Sigmoid colon (tissue), 7 donors: ENCODE data around the gene PADI6. TPM values are rescaled to one million over a fixed set of nuclear protein-coding genes. Genes with fewer than 3 reads are reported as not detected.

Source experiments
- DNase-seq: peaks from one replicate; pipeline ENCODE4 v3.0.0-alpha.2; 2019
- H3K27ac ChIP-seq, 4 donors: fragments of 200-600 bp; sonication (generic); one replicate each; pipeline ENCODE4 v1.5.1; 2016 to 2019; ENCODE audit warnings: mild to moderate bottlenecking in 1 of 4
- H3K27me3 ChIP-seq, 3 donors: fragments of 200-600 bp; sonication (generic); one replicate each; pipeline ENCODE4 v1.5.1; 2019; ENCODE audit warnings: mild to moderate bottlenecking in 1 of 3
- H3K36me3 ChIP-seq, 4 donors: fragments of 200-600 bp; sonication (generic); one replicate each; pipeline ENCODE4 v1.5.1; 2016 to 2019
- H3K4me1 ChIP-seq, 4 donors: fragments of 200-600 bp; sonication (generic); one replicate each; pipeline ENCODE4 v1.5.1; 2017 to 2019
- H3K4me3 ChIP-seq, 4 donors: fragments of 200-600 bp; sonication (generic); one replicate each; pipeline ENCODE4 v1.5.1; 2017 to 2019; ENCODE audit warnings: mild to moderate bottlenecking in 2 of 4, moderate library complexity in 1 of 4
- H3K9me3 ChIP-seq, 4 donors: fragments of 200-600 bp in 3 of 4; sonication (generic) in 3 of 4; one replicate each; pipeline versions ENCODE4 v1.5.1 to v1.6.1; 2013 to 2019
- EP300 ChIP-seq, 4 donors: sonication (generic); formaldehyde crosslinking; IDR thresholded peaks; one replicate each; pipeline ENCODE4 v1.6.1; 2017; ENCODE audit warnings: antibody characterized with exemption in 4 of 4
- POLR2A ChIP-seq, 2 donors: fragments of 450-650 bp; IDR thresholded peaks; one replicate each; pipeline ENCODE4 v1.6.1; 2016; ENCODE audit warnings: antibody characterized with exemption in 2 of 2, mild to moderate bottlenecking in 2 of 2, moderate library complexity in 2 of 2
- POLR2AphosphoS5 ChIP-seq, 4 donors: sonication (generic); formaldehyde crosslinking; IDR thresholded peaks; one replicate each; pipeline ENCODE4 v1.6.1; 2017; ENCODE audit warnings: antibody characterized with exemption in 4 of 4
- WGBS, 2 donors: extraction: QIAGEN DNeasy Blood & Tissue Kit; methylation state at CpG; one replicate each; pipeline ENCODE4 v1.1.7; 2013; 5-methylcytosine and 5-hydroxymethylcytosine counted together
- intact Hi-C: fragments of 100-400 bp; cut with DNase I; formaldehyde crosslinking; loops from one replicate; pipeline ENCODE4 v1.15.1; 2023
- polyA plus RNA-seq, 3 donors: library from polyadenylated mRNA; stranded (reverse); fragments of 200-250 nt; gene quantifications; one replicate each; pipeline ENCODE4 v1.2.3, GENCODE V29; 2013
- total RNA-seq, 4 donors: library from RNA; depleted of rRNA; stranded (reverse); fragments of >200 nt; gene quantifications; one replicate each; pipeline ENCODE4 v1.1.0, GENCODE V29; 2016
- TF ChIP-seq, protein P1 (sequence below), 4 experiments: fragments of 450-650 bp in 3 of 4; fragments of 200-600 bp in 1 of 4; IDR thresholded peaks; one replicate each; pipeline ENCODE4 v1.5.1; 2016 to 2019; ENCODE audit warnings: antibody characterized with exemption in 4 of 4, mild to moderate bottlenecking in 3 of 4, moderate library complexity in 2 of 4
- donor health status: healthy with polysubstance abuse.
- donor health status: Bipolar disorder and iron deficiency.
- donor health status: healthy.

The PADI6 gene
- total and polyA plus RNA-seq, 7 donors = not detected

DNA sequence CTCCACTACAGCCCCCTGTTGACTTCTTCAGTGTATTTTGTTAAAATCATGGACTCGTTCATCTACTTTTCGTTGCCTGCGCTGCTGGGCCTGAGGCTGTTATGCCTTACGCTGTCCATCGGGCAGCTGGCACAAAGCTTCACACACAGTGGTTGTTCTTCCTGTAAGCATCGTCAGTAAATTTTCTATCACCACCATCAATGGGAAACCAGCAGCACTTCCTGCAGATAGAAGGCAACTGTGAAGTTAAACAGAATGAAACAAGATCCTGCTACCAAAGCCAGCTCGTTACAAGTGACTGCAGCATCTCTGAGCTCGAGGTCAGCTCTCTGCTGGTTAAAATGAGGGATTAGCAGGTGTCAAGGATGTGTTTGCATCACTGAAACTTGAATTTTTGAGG, 21.9 kb upstream of the PADI6 start:
- no peak for DNase-seq
- H3K4me1 ChIP-seq = no peaks in the 10 kb centered on the region
- no peak overlapping the region for H3K27ac ChIP-seq
- TF ChIP-seq EP300 (IDR thresholded peaks at IDR 0.05) (no peak), POLR2AphosphoS5 (IDR thresholded peaks at IDR 0.05) (no peak), POLR2A (IDR thresholded peaks at IDR 0.05) (no peak)
- TF ChIP-seq, protein P1, sequence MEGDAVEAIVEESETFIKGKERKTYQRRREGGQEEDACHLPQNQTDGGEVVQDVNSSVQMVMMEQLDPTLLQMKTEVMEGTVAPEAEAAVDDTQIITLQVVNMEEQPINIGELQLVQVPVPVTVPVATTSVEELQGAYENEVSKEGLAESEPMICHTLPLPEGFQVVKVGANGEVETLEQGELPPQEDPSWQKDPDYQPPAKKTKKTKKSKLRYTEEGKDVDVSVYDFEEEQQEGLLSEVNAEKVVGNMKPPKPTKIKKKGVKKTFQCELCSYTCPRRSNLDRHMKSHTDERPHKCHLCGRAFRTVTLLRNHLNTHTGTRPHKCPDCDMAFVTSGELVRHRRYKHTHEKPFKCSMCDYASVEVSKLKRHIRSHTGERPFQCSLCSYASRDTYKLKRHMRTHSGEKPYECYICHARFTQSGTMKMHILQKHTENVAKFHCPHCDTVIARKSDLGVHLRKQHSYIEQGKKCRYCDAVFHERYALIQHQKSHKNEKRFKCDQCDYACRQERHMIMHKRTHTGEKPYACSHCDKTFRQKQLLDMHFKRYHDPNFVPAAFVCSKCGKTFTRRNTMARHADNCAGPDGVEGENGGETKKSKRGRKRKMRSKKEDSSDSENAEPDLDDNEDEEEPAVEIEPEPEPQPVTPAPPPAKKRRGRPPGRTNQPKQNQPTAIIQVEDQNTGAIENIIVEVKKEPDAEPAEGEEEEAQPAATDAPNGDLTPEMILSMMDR (IDR thresholded peaks at IDR 0.05) = no peak
- H3K9me3 ChIP-seq = no peaks in the 10 kb centered on the region
- 56 to 71% methylated on average over 8 of the region's 8 CpGs for WGBS, 2 donors
- H3K4me3 ChIP-seq = no peak overlapping the region
- no peaks in the 10 kb centered on the region for H3K36me3 ChIP-seq
- intact Hi-C loops = no loop called here
- peaks cover 0 to 20% (median 0%) of the 10 kb centered on the region in 3 donors for H3K27me3 ChIP-seq

DNA sequence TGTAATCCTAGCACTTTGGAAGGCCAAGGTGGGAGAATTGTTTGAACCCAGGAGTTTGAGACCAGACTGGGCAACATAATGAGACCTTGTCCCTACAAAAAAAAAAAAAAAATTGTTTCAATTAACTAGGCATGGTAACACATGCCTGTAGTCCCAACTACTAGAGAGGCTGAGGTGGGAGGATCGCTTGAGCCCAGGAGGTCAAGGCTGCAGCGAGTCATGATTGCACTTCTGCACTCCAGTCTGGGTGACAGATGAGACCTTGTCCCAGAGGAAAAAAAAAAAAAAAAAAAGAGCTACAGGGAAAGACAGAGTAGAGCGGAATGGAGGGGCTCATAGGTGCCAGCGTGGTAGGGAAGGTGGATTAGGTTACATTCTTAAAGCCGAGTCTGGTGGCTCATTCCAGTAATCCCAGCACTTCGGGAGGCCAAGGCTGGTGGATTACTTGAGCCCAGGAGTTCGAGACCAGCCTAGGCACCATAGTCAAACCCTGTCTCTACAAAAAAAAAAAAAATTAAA, 21.0 kb upstream of the PADI6 start:
- H3K27ac ChIP-seq = no peak overlapping the region
- peaks cover 0 to 20% (median 0%) of the 10 kb centered on the region in 3 donors for H3K27me3 ChIP-seq
- intact Hi-C loops = no loop called here
- no peaks in the 10 kb centered on the region for H3K36me3 ChIP-seq
- H3K9me3 ChIP-seq = no peaks in the 10 kb centered on the region
- no peak overlapping the region for H3K4me3 ChIP-seq
- TF ChIP-seq POLR2A (IDR thresholded peaks at IDR 0.05) (no peak), POLR2AphosphoS5 (IDR thresholded peaks at IDR 0.05) (no peak), EP300 (IDR thresholded peaks at IDR 0.05) (no peak)
- TF ChIP-seq, protein P1 (IDR thresholded peaks at IDR 0.05) = no peak
- no peak for DNase-seq
- WGBS, 2 donors = 76 to 87% methylated on average over 7 of the region's 7 CpGs
- no peaks in the 10 kb centered on the region for H3K4me1 ChIP-seq

DNA sequence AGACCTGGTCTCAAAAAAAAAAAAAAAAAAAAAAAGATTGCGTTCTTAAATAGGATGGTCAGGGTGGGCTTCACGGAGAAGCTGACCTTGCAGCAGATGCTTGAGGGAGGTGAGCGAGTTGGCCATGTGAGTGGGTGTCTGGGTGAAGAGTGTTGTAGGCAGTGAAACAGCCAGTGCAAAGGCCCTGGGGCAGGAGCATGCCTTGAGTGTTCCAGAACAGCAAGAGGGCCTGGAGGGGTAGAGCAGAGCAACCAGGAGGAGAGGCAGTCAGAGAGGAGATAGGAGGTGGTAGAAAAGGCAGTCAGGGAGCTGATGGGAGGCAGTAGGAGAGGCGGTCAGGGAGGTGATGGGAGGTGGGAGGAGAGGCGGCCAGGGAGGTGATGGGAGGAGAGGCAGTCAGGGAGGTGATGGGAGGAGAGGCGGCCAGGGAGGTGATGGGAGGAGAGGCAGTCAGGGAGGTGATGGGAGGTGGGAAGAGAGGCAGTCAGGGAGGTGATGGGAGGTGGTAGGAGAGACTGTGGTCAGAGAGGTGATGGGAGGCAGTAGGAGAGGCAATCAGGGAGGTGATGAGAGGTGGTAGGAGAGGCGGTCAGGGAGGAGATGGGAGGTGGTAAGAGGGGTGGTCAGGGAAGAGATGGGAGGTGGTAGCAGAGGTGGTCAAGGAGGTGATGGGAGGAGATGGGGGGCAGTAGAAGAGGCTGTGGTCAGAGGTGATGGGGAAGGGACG, 20.2 kb upstream of the PADI6 start:
- no peak overlapping the region for H3K27ac ChIP-seq
- no peaks in the 10 kb centered on the region for H3K9me3 ChIP-seq
- WGBS, 2 donors = 81 to 90% methylated on average over 8 of the region's 8 CpGs
- H3K27me3 ChIP-seq = peaks cover 0 to 16% (median 0%) of the 10 kb centered on the region in 3 donors
- H3K4me3 ChIP-seq = no peak overlapping the region
- TF ChIP-seq, protein P1 (IDR thresholded peaks at IDR 0.05) = no peak
- TF ChIP-seq POLR2A (IDR thresholded peaks at IDR 0.05) = no peak
- TF ChIP-seq EP300 (IDR thresholded peaks at IDR 0.05) = no peak
- TF ChIP-seq POLR2AphosphoS5 (IDR thresholded peaks at IDR 0.05) = no peak
- no peak for DNase-seq
- no peaks in the 10 kb centered on the region for H3K36me3 ChIP-seq
- no peaks in the 10 kb centered on the region for H3K4me1 ChIP-seq
- intact Hi-C loops = no loop called here

DNA sequence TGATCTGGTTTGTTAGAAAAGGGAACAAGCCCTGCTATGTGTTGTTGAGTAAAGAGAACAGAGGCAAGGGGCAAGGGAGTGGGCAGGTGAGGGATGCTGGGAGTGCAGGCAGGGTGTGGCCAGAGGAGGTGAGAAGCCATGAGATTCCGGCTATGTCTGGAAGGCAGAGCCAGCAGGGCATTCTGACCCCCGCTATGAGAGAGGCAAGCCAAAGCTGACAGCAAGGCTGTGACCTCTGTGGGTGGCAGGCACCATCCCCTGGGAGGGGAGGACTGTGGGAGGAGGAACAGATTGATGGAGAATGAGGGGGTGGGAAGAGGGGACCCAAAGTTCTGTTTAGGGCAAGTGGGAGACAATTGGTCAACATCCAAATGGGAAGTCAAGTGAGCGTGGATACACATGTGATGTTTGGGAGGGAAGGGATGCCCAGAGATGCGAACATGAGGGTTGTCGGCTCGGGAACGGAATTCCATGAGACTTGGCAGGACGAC, 19.5 kb upstream of the PADI6 start:
- Histone ChIP-seq H3K27ac (no peak overlapping the region), H3K4me3 (no peak overlapping the region), H3K27me3 (peaks cover 0 to 9% (median 0%) of the 10 kb centered on the region in 3 donors), H3K9me3 (no peaks in the 10 kb centered on the region), H3K4me1 (no peaks in the 10 kb centered on the region), H3K36me3 (no peaks in the 10 kb centered on the region)
- DNase-seq = no peak
- intact Hi-C loops = no loop called here
- TF ChIP-seq POLR2A (IDR thresholded peaks at IDR 0.05) = no peak
- no peak for TF ChIP-seq POLR2AphosphoS5 (IDR thresholded peaks at IDR 0.05)
- TF ChIP-seq EP300 (IDR thresholded peaks at IDR 0.05) = no peak
- TF ChIP-seq, protein P1 (IDR thresholded peaks at IDR 0.05) = no peak
- WGBS, 2 donors = 63 to 77% methylated on average over 8 of the region's 8 CpGs
